PC-3 (cell line): ENCODE data around the gene SDK1. TPM values are rescaled to one million over a fixed set of nuclear protein-coding genes. Genes with fewer than 3 reads are reported as not detected.
A peak's percentile ranks its signal among the peaks of the same experiment; 100 is the strongest.

Source experiments
- ATAC-seq: fragments of 200-7000 bp; cut with Tn5 transposase; 2 replicates; pipeline ENCODE4 v1.9.1; 2020; ENCODE audit warnings: mild to moderate bottlenecking, moderate library complexity
- BruUV-seq: library from RNA; stranded (reverse); fragments of 400-500 nt; replicated peaks from 2 replicates; lab custom pipeline; 2021; lab: Mats Ljungman, UMichigan
- CTCF ChIA-PET: fragments of 300-600 bp; sonication (Branson Sonifier 250); formaldehyde crosslinking; loops from one replicate; lab custom pipeline; 2022; ENCODE audit warnings: antibody characterized with exemption; lab: Charles Lee
- POLR2A ChIA-PET: fragments of 300-600 bp; sonication (Branson Sonifier 250); formaldehyde crosslinking; loops from one replicate; lab custom pipeline; 2022; ENCODE audit warnings: antibody characterized with exemption; ENCODE audit not compliant: unreplicated experiment; lab: Charles Lee
- DNase-seq: peaks from one replicate; pipeline ENCODE4 v3.0.0-alpha.2; 2015
- H2AFZ ChIP-seq: fragments of 300-600 bp; sonication (generic); 2 replicates; pipeline ENCODE4 v1.6.0; 2016; ENCODE audit warnings: antibody characterized with exemption, low read length
- H3F3A ChIP-seq: fragments of 300-600 bp; sonication (generic); one replicate; pipeline ENCODE4 v1.6.0; 2017; ENCODE audit warnings: antibody characterized with exemption, low read length, control low read depth, mild to moderate bottlenecking; ENCODE audit not compliant: unreplicated experiment
- H3K27ac ChIP-seq: fragments of 300-600 bp; sonication (generic); 2 replicates; pipeline ENCODE4 v1.5.1; 2016; ENCODE audit warnings: mild to moderate bottlenecking, low read length
- H3K27me3 ChIP-seq: fragments of 300-600 bp; sonication (generic); 2 replicates; pipeline ENCODE4 v1.6.1; 2016; ENCODE audit warnings: low read length, mixed read lengths
- H3K36me3 ChIP-seq: fragments of 300-600 bp; sonication (generic); 2 replicates; pipeline ENCODE4 v1.6.1; 2016; ENCODE audit warnings: low read depth, mixed run types, low read length, mixed read lengths
- H3K4me1 ChIP-seq: fragments of 300-600 bp; sonication (generic); 2 replicates; pipeline ENCODE4 v1.5.1; 2016; ENCODE audit warnings: low read length; ENCODE audit not compliant: insufficient read depth
- H3K4me2 ChIP-seq: fragments of 300-600 bp; sonication (generic); 2 replicates; pipeline ENCODE4 v1.6.0; 2016; ENCODE audit warnings: low read length
- H3K4me3 ChIP-seq: fragments of 300-600 bp; sonication (generic); 2 replicates; pipeline ENCODE4 v1.5.1; 2016; ENCODE audit warnings: mild to moderate bottlenecking, low read length, mixed read lengths
- H3K79me2 ChIP-seq: fragments of 300-600 bp; sonication (generic); 2 replicates; pipeline ENCODE4 v1.6.1; 2017; ENCODE audit warnings: low read length, mixed read lengths
- H3K9ac ChIP-seq: fragments of 300-600 bp; sonication (generic); 2 replicates; pipeline ENCODE4 v1.6.0; 2016; ENCODE audit warnings: mild to moderate bottlenecking, low read length
- H3K9me2 ChIP-seq: fragments of 300-600 bp; sonication (generic); replicated peaks from 2 replicates; pipeline ENCODE4 v1.6.1; 2016; ENCODE audit warnings: mixed run types, low read length, mixed read lengths
- H3K9me3 ChIP-seq: fragments of 300-600 bp; sonication (generic); 2 replicates; pipeline ENCODE4 v1.6.1; 2016; ENCODE audit warnings: low read length, mixed read lengths
- H4K20me1 ChIP-seq: fragments of 300-600 bp; sonication (generic); 2 replicates; pipeline ENCODE4 v1.6.1; 2016; ENCODE audit warnings: low read length, mixed read lengths
- EZH2 ChIP-seq: fragments of 300-600 bp; sonication (generic); IDR thresholded peaks from one replicate; pipeline ENCODE4 v1.6.1; 2017; ENCODE audit warnings: antibody characterized with exemption, mild to moderate bottlenecking, low read length; ENCODE audit not compliant: unreplicated experiment
- EZH2phosphoT487 ChIP-seq: fragments of 300-600 bp; sonication (generic); IDR thresholded peaks from 2 replicates; pipeline ENCODE4 v1.6.1; 2018; ENCODE audit warnings: mild to moderate bottlenecking, antibody characterized with exemption, low read length, borderline replicate concordance
- intact Hi-C: fragments of 100-400 bp; cut with micrococcal nuclease; formaldehyde crosslinking; loops from 2 replicates; pipeline ENCODE4 v1.9.0; 2023
- total RNA-seq: library from RNA; depleted of rRNA; stranded (reverse); fragments of >200 nt; gene quantifications from 2 replicates; pipeline ENCODE4 v1.2.3, GENCODE V29; 2014
- TF ChIP-seq, protein P1 (sequence below): fragments of 300-600 bp; sonication (generic); conservative IDR thresholded peaks from 2 replicates; pipeline ENCODE4 v1.5.1; 2017; ENCODE audit warnings: antibody characterized with exemption, low read depth, mild to moderate bottlenecking, low read length

Gene SDK1
- total RNA-seq, 1 experiment from 2014 or later: 2.8 TPM

DNA sequence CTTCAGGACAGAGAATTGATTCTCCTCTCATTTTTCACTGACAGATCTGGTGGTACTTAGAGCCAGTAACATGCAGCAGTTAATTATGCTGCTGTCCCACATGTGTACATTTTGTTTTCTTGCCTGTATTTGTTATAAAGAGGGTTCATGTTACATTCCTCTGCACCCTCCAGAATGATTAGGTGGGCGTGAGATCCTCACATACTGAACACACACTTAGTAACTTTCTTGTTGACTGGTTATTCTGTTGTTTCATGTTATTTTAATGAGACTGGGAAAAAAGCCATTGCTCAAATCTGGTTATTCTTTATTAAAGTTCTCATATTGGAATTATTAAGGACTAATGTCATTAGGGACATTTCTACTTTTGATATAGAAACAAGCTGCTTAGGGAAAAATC is 409.1 kb downstream of the SDK1 start:
- H3K4me3 ChIP-seq: no peak overlapping the region
- POLR2A ChIA-PET: no interaction called here
- peak overlapping the region; percentile 44 for H3K4me2 ChIP-seq
- H3K9ac ChIP-seq: no peak overlapping the region
- BruUV-seq: no TSS peak
- no peaks in the 10 kb centered on the region for H3K9me3 ChIP-seq
- CTCF ChIA-PET: no interaction called here
- H3K4me1 ChIP-seq: peaks cover 7% of the 10 kb centered on the region
- no peaks in the 10 kb centered on the region for H3K79me2 ChIP-seq
- no peak overlapping the region for H2AFZ ChIP-seq
- no peaks in the 10 kb centered on the region for H3K36me3 ChIP-seq
- DNase-seq: no peak
- TF ChIP-seq, protein P1, sequence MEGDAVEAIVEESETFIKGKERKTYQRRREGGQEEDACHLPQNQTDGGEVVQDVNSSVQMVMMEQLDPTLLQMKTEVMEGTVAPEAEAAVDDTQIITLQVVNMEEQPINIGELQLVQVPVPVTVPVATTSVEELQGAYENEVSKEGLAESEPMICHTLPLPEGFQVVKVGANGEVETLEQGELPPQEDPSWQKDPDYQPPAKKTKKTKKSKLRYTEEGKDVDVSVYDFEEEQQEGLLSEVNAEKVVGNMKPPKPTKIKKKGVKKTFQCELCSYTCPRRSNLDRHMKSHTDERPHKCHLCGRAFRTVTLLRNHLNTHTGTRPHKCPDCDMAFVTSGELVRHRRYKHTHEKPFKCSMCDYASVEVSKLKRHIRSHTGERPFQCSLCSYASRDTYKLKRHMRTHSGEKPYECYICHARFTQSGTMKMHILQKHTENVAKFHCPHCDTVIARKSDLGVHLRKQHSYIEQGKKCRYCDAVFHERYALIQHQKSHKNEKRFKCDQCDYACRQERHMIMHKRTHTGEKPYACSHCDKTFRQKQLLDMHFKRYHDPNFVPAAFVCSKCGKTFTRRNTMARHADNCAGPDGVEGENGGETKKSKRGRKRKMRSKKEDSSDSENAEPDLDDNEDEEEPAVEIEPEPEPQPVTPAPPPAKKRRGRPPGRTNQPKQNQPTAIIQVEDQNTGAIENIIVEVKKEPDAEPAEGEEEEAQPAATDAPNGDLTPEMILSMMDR: no peak
- no peak for TF ChIP-seq EZH2
- no peak for TF ChIP-seq EZH2phosphoT487
- H3F3A ChIP-seq: no peaks in the 10 kb centered on the region
- ATAC-seq: peak; percentile 30; the same call in 1 of the 2 replicates
- H3K27me3 ChIP-seq: no peaks in the 10 kb centered on the region
- H3K27ac ChIP-seq: no peak overlapping the region
- no peaks in the 10 kb centered on the region for H4K20me1 ChIP-seq
- no peaks in the 10 kb centered on the region for H3K9me2 ChIP-seq
- intact Hi-C loops: loop anchor here (1.0 kb wide), 1 partner anchor 51 kb away; no protein-coding TSS in a partner anchor

DNA sequence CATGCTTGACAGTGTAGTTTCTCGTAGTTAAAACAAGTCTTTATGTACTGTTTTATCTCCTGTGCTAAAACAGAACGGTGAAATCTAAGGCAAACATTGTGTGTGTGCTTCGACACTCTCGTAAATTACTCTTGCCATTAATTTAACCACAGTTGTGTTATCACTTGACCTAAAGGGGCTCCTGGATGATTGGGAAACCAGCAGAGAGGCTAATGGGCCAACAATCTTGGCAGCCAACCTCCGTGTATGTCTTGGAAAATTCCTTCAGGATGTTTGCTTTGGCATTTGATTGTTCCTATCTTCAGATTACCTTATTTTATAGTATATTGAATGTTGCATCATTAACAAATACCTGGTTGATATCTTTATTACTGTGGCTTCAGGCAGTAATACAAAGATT is 409.5 kb downstream of the SDK1 start:
- no peaks in the 10 kb centered on the region for H3K9me2 ChIP-seq

DNA sequence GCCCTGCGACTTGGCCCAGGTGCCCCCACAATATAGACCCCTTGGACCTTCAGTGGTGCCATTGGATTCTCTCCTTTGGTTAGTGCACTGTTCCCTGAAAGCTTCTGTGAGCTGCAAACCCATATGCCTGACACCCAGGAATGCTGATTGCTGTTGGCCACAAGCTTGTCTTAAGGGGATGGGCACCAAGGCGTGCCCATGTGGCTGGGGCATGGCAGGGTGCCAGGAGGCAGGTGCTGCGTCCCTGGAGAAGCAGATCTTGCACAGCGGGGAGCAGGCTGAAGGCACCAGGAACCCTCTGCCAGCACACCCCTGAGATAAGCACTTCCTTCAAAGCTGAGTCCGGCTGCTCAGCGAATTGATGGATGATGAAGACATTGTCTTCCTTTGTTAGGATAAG is 411.8 kb downstream of the SDK1 start:
- Histone ChIP-seq H3K27me3 (no peaks in the 10 kb centered on the region), H3K79me2 (no peaks in the 10 kb centered on the region), H3K4me2 (no peak overlapping the region), H4K20me1 (no peaks in the 10 kb centered on the region), H3K4me1 (peaks cover 7% of the 10 kb centered on the region), H3K9ac (no peak overlapping the region), H3K9me3 (no peaks in the 10 kb centered on the region), H3K9me2 (no peaks in the 10 kb centered on the region), H3F3A (no peaks in the 10 kb centered on the region), H3K4me3 (no peak overlapping the region), H2AFZ (no peak overlapping the region), H3K36me3 (no peaks in the 10 kb centered on the region), H3K27ac (no peak overlapping the region)
- CTCF ChIA-PET: no interaction called here
- intact Hi-C loops: no loop called here
- TF ChIP-seq EZH2phosphoT487 (no peak), EZH2 (no peak)
- TF ChIP-seq, protein P1: no peak
- no TSS peak for BruUV-seq
- POLR2A ChIA-PET: no interaction called here
- no peak for ATAC-seq
- no peak for DNase-seq

More for the DNA sequence above, 409.5 kb downstream of the SDK1 start:
- no peaks in the 10 kb centered on the region for H4K20me1 ChIP-seq
- ChIA-PET CTCF (no interaction called here), POLR2A (no interaction called here)
- DNase-seq: peak; percentile 51
- no peaks in the 10 kb centered on the region for H3F3A ChIP-seq
- H3K9ac ChIP-seq: no peak overlapping the region
- no peak overlapping the region for H3K27ac ChIP-seq
- no peaks in the 10 kb centered on the region for H3K27me3 ChIP-seq
- no peaks in the 10 kb centered on the region for H3K79me2 ChIP-seq
- H3K4me1 ChIP-seq: peaks cover 7% of the 10 kb centered on the region
- no TSS peak for BruUV-seq
- intact Hi-C loops: loop anchor here (1.0 kb wide), 1 partner anchor 51 kb away; no protein-coding TSS in a partner anchor
- no peak for TF ChIP-seq EZH2
- ATAC-seq: peak; percentile 81
- no peak overlapping the region for H3K4me3 ChIP-seq
- no peaks in the 10 kb centered on the region for H3K36me3 ChIP-seq
- H3K4me2 ChIP-seq: peak overlapping the region; percentile 44
- H2AFZ ChIP-seq: no peak overlapping the region
- no peaks in the 10 kb centered on the region for H3K9me3 ChIP-seq
